ENCODE measurements around the gene TUBA3D.
"Not testable (repeated sequence)": the region's sequence is repeated elsewhere in the genome, so short reads cannot be mapped to it uniquely, and the experiment has no call there.

Gene TUBA3D

DNA sequence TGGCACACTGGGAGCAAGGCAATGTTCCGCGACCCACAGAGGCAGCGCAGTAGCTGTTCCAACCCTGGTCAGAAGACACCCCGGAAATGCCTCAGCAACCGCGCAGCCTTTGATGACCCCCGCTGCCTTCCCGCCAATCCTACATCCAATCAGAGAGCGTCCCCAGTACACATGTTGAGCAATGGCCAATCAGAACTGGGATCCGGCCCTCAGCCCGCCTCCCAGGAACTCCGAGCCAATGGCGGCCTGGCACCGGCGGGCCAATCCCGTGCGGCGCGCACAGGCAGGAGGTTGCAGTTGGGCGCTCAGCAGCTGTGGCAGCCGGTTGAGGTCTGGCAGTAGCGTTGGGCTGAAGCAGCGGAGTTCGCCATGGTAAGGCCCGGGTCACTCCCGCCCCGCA, at the start of gene TUBA3D:
Gene TUBA3D (plus strand): TSS at position 289 of the 400 bp plus-strand sequence. CDS start 81 bp downstream, at position 370.
- DNase-seq: no peak

DNA sequence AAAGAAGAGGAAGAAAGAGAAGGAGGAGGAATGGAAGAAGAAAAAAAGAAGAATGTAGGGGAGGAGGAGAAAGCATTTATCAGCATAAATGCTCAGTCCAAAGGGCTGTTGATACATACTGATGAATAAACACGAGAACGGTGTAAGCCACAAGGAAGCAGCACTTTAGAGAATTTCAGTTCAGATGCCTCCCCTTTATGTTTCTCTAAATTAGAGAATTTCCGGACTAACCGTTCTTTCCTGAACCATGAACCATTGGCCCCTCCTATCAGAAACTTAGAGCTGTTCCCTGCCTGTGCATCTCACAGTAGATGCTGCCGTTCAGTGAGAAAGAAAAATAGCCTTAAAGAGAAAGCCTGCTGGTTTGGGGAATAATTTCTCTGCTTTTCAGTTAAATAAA, 49.2 kb upstream of the TUBA3D start:
- no peak for DNase-seq

- no peak for DNase-seq
Measured at GRCh38 chr2:131431336-131431735, 44.6 kb upstream of the TUBA3D start.

DNA sequence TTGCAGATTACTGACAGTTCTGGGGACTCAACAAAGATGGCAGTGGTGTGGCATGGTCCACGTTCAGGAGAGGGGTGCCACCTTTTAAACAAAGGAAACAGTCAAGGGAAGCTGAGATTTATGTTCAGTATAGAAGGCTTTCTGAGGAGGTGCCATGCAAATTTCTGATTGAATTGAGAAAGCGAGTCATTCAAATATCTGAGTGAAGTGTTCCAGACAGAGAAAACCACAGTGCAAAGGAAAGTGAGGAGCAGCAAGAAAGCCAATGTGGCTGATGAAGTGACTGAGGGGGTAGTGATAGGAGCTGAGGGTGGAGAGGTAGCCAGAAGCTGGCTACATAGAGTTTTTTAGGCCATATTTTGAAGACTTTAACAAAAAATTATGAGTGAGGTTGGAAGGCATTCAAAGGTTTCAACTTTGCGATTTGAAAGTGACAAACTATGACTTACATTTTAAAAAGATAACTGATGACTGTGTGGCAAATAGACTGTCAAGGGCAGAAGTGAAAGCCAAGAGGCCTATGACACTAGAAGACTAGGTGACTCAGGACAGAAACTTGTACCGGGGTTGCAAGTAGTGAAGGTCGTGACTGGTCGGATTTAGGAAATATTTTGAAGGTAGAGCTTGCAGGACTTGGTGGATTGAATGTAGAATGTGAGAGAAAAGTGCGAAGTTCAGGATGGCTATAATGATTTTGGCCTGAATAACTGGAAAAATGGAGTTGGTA, 35.0 kb upstream of the TUBA3D start:
- DNase-seq: not testable (repeated sequence)

DNA sequence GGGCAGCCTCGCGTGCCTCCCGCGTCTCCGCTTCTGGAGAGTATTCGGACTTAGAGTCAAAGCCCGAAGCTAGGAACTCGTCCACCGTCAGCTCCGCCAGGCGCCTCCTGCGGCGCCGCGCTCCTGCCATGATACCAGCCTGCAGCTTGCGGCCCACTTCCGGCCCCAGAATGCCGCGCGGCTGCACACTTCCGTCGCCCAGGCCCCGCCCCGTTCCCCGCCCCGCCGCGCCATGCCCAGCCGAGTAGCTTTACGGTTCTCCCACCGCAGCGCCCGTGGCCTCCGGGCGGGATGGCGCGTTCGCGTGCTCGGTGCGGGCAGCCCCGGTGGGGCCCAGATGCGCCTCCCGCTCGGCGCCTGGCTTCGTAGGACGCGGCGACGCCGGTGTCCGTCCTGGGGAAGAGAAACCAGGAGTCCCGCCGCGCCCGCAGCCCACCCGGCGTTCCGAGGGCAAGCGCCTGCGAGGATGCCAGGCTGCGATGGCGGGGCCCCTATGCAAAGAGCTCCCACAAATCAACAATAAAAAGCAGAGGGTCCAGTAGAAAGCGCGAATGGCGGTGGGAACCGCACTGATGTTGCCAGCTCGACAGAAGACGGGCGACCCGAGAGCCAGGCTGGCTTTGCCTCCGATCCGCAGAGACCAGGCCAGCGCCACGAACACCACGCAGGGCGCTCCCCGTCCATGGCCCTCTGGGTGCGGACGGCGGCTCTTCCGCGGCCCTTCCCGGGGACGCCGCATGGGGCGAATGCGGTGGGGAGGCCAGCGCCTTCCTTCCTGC, 31.0 kb upstream of the TUBA3D start:
- DNase-seq: not testable (repeated sequence)

- DNase-seq: not testable (repeated sequence)
Measured at GRCh38 chr2:131445515-131445797, 30.5 kb upstream of the TUBA3D start.

- no peak for DNase-seq
Measured at GRCh38 chr2:131445896-131446295, 30.0 kb upstream of the TUBA3D start.

DNA sequence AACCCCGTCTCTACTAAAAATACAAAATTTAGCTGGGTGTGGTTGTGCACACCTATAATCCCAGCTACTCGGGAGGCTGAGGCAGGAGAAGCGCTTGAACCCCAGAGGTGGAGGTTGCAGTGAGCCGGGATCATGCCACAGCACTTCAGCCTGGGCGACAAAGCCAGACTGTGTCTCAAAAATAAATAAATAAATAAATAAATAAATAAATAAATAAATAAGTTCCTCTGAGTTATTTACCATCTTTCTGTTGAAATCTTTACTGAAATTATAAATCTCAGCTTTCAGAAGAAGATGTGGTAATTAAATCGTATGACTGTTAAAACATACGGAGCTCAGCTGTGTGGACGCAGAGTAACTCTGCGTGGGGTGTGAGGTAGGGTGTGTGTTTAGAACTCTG, 27.9 kb upstream of the TUBA3D start:
- not testable (repeated sequence) for DNase-seq

GRCh38 chr2:131451265-131451949, 24.5 kb upstream of the TUBA3D start:
- DNase-seq: not testable (repeated sequence)

- not testable (repeated sequence) for DNase-seq
Measured at GRCh38 chr2:131454914-131455313, 21.0 kb upstream of the TUBA3D start.

- not testable (repeated sequence) for DNase-seq
Measured at GRCh38 chr2:131467722-131468121, 8.2 kb upstream of the TUBA3D start.

- DNase-seq: not testable (repeated sequence)
Measured at GRCh38 chr2:131470944-131471343, 5.0 kb upstream of the TUBA3D start.

DNA sequence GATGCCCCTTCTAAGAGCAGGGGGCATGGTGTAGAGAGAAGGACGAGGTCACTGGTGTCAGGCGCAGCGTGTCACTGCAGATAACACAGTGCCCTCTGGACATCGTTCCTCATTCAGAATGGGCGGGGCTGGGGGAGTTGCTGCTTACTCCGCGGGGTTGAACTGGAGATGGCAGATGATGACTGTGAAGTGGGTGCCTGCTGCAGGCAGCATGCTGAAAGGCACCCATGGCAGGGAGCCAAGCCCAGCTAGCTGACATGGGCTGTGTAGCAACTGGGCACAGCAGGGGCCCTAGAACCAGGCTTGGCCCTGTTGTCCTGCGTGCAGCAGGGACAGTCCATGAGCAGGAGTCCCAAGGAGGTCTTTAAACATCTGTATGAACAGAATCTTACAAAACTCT, 4.3 kb upstream of the TUBA3D start:
- not testable (repeated sequence) for DNase-seq

DNA sequence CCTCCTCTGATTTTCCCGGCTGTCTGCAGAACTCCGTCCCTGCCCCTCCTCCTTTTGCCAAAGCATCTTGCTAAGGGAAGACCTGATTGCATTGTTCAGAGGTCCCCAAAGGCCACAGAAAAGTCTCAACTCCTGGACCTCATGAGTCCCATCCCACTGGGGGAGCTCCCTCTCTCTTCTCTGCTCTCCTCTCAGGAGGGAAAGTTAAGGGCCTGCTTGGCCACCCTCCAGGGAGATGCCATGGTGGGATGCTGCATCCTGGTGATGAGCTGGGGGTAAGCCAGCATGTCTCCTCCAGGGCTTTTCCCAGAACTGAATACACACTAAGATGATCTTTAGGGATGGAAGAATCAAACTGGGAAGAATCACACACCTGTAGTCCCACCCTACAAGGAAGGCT, 2.7 kb upstream of the TUBA3D start:
- not testable (repeated sequence) for DNase-seq

DNA sequence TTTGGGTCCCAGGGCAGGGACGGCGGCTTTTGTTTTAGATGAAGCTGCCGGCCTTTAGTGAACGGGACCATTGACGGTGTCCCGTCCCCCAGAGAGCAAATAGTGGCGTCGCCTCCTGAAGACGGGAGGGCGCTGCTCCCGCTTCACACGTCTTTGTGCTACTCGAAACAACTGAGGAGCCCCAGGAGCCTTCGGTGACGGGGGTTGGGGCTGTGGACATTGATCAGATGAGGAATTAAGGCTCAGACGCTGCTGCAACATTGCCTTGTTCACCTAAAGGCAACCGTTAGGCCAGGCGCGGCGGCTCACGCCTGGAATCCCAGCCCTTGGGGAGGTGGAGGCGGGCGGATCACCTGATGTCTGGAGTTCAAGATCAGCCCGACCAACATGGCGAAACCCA, 444 bp downstream of the TUBA3D start:
- not testable (repeated sequence) for DNase-seq

DNA sequence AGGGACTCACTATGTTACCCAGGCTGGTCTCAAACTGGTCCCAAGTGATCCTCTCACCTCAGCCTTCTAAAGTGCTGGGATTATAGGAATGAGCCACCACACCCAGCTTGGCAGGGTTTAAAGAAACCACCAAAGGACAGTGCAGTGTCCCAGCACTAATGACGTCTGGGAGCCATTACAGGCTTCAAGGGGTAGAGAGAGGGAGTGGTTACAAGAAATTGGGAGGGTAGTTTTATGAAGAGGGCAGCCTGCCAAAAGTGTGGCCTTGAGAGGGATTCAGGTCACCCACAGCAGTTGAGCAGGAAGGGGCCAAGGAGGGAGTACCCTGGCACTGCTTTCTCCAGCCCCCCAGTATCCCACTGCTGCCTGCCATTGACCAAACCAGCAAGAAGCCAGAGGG, 1.3 kb downstream of the TUBA3D start:
- DNase-seq: not testable (repeated sequence)

DNA sequence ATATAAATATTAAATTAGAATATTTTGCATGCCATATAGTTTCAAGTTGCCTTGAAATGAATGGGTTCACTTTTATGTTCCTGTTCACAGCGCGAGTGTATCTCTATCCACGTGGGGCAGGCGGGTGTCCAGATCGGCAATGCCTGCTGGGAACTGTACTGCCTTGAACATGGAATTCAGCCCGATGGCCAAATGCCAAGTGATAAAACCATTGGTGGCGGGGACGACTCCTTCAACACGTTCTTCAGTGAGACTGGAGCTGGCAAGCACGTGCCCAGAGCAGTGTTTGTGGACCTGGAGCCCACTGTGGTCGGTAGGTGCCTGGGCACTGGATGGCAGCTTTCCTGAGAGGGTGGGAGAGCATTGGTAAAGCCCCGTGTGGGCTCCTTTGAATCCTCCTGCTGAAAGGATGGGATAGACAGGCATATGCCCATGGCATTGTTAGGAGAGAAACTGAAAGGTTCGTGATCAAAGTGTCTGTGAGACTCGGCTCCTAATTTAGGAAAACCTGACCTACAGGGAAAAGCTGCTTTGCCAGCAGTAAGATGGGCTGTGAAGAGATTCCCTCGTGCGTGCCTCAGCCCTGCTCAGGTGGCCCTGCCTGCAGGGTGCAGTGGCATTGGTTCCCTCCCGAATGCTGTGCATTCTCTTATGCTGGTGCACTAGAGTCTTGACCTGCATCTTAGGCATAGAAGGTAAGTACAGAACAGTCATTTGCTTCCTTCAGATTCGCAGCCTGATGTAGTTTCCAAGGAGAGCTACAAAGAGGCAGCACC, 2.3 kb downstream of the TUBA3D start:
- DNase-seq: not testable (repeated sequence)

- not testable (repeated sequence) for DNase-seq
Measured at GRCh38 chr2:131478850-131479461, 3.0 kb downstream of the TUBA3D start.

DNA sequence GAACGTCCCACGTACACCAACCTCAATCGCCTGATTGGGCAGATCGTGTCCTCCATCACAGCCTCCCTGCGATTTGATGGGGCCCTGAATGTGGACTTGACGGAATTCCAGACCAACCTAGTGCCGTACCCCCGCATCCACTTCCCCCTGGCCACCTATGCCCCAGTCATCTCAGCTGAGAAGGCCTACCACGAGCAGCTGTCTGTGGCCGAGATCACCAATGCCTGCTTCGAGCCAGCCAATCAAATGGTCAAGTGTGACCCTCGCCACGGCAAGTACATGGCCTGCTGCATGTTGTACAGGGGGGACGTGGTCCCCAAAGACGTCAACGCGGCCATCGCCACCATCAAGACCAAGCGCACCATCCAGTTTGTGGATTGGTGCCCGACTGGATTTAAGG, 4.4 kb downstream of the TUBA3D start:
- not testable (repeated sequence) for DNase-seq

GRCh38 chr2:131482506-131483155, 6.7 kb downstream of the TUBA3D start:
- DNase-seq: not testable (repeated sequence)

GRCh38 chr2:131483981-131484820, 8.3 kb downstream of the TUBA3D start:
- DNase-seq: not testable (repeated sequence)
